ENCODE results near the gene SEMA6B.
A peak's percentile ranks its signal among the peaks of the same experiment; 100 is the strongest.

The SEMA6B gene

GRCh38 chr19:4570402-4570801 is 10.9 kb upstream of the SEMA6B start:
- Histone ChIP-seq H3K27ac (ENCODE audit: low read depth, low read length) (no peak overlapping the region), H3K4me3 (ENCODE audit: low read length) (no peak overlapping the region), H3K4me2 (ENCODE audit: low read length) (no peak overlapping the region), H3F3A (ENCODE audit: control insufficient read depth, insufficient read depth) (no peaks in the 10 kb centered on the region), H3K9me3 (ENCODE audit: control insufficient read depth, insufficient read depth, low read length) (no peaks in the 10 kb centered on the region), H4K20me1 (ENCODE audit: control insufficient read depth, insufficient read depth, low read depth, low read length) (no peaks in the 10 kb centered on the region), H3K79me2 (ENCODE audit: control insufficient read depth, low read length) (no peaks in the 10 kb centered on the region), H3K36me3 (ENCODE audit: control insufficient read depth, low read length) (no peaks in the 10 kb centered on the region), H3K4me1 (ENCODE audit: control insufficient read depth, low read length) (peaks cover 3% of the 10 kb centered on the region; the same call in 1 of the 2 replicates), H3K9me2 (replicated peaks; ENCODE audit: control insufficient read depth, low read length) (no peaks in the 10 kb centered on the region), H3K27me3 (ENCODE audit: control insufficient read depth, low read length) (peaks cover 10% of the 10 kb centered on the region)
- TF ChIP-seq EZH2phosphoT487 (IDR thresholded peaks at IDR 0.05; ENCODE audit: borderline replicate concordance, low read length) = no peak
- TF ChIP-seq, protein P1, sequence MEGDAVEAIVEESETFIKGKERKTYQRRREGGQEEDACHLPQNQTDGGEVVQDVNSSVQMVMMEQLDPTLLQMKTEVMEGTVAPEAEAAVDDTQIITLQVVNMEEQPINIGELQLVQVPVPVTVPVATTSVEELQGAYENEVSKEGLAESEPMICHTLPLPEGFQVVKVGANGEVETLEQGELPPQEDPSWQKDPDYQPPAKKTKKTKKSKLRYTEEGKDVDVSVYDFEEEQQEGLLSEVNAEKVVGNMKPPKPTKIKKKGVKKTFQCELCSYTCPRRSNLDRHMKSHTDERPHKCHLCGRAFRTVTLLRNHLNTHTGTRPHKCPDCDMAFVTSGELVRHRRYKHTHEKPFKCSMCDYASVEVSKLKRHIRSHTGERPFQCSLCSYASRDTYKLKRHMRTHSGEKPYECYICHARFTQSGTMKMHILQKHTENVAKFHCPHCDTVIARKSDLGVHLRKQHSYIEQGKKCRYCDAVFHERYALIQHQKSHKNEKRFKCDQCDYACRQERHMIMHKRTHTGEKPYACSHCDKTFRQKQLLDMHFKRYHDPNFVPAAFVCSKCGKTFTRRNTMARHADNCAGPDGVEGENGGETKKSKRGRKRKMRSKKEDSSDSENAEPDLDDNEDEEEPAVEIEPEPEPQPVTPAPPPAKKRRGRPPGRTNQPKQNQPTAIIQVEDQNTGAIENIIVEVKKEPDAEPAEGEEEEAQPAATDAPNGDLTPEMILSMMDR (IDR thresholded peaks at IDR 0.05; ENCODE audit: low read depth, low read length, poor library complexity, severe bottlenecking) = no peak

GRCh38 chr19:4568886-4569285 is 9.4 kb upstream of the SEMA6B start:
- no peaks in the 10 kb centered on the region for H3K4me1 ChIP-seq (ENCODE audit: control insufficient read depth, low read length)
- H3K36me3 ChIP-seq (ENCODE audit: control insufficient read depth, low read length) = no peaks in the 10 kb centered on the region
- H3K27me3 ChIP-seq (ENCODE audit: control insufficient read depth, low read length) = no peaks in the 10 kb centered on the region
- no peak overlapping the region for H3K4me3 ChIP-seq (ENCODE audit: low read length)
- no peak for TF ChIP-seq EZH2phosphoT487 (IDR thresholded peaks at IDR 0.05; ENCODE audit: borderline replicate concordance, low read length)
- TF ChIP-seq, protein P1 (IDR thresholded peaks at IDR 0.05; ENCODE audit: low read depth, low read length, poor library complexity, severe bottlenecking) = no peak
- no peaks in the 10 kb centered on the region for H3K9me2 ChIP-seq (replicated peaks; ENCODE audit: control insufficient read depth, low read length)
- H3K79me2 ChIP-seq (ENCODE audit: control insufficient read depth, low read length) = no peaks in the 10 kb centered on the region
- no peaks in the 10 kb centered on the region for H3F3A ChIP-seq (ENCODE audit: control insufficient read depth, insufficient read depth)
- H4K20me1 ChIP-seq (ENCODE audit: control insufficient read depth, insufficient read depth, low read depth, low read length) = no peaks in the 10 kb centered on the region
- no peaks in the 10 kb centered on the region for H3K9me3 ChIP-seq (ENCODE audit: control insufficient read depth, insufficient read depth, low read length)
- H3K4me2 ChIP-seq (ENCODE audit: low read length) = no peak overlapping the region
- no peak overlapping the region for H3K27ac ChIP-seq (ENCODE audit: low read depth, low read length)

GRCh38 chr19:4567584-4568071 is 8.1 kb upstream of the SEMA6B start:
- H3K36me3 ChIP-seq (ENCODE audit: control insufficient read depth, low read length) = no peaks in the 10 kb centered on the region
- no peaks in the 10 kb centered on the region for H3K27me3 ChIP-seq (ENCODE audit: control insufficient read depth, low read length)
- H3F3A ChIP-seq (ENCODE audit: control insufficient read depth, insufficient read depth) = no peaks in the 10 kb centered on the region
- no peaks in the 10 kb centered on the region for H4K20me1 ChIP-seq (ENCODE audit: control insufficient read depth, insufficient read depth, low read depth, low read length)
- H3K79me2 ChIP-seq (ENCODE audit: control insufficient read depth, low read length) = no peaks in the 10 kb centered on the region
- H3K9me3 ChIP-seq (ENCODE audit: control insufficient read depth, insufficient read depth, low read length) = no peaks in the 10 kb centered on the region
- no peaks in the 10 kb centered on the region for H3K9me2 ChIP-seq (replicated peaks; ENCODE audit: control insufficient read depth, low read length)
- no peak for TF ChIP-seq EZH2phosphoT487 (IDR thresholded peaks at IDR 0.05; ENCODE audit: borderline replicate concordance, low read length)
- TF ChIP-seq, protein P1 (IDR thresholded peaks at IDR 0.05; ENCODE audit: low read depth, low read length, poor library complexity, severe bottlenecking) = peak; percentile 83
- no peak overlapping the region for H3K4me2 ChIP-seq (ENCODE audit: low read length)
- H3K4me3 ChIP-seq (ENCODE audit: low read length) = no peak overlapping the region
- H3K27ac ChIP-seq (ENCODE audit: low read depth, low read length) = no peak overlapping the region
- H3K4me1 ChIP-seq (ENCODE audit: control insufficient read depth, low read length) = no peaks in the 10 kb centered on the region

Measured in DOHH2 (cell line).